Stomach (tissue), 9 donors: ENCODE data around the gene GAK. TPM values are rescaled to one million over a fixed set of nuclear protein-coding genes. Genes with fewer than 3 reads are reported as not detected.

Experiments used
- DNase-seq, 2 donors: peaks; one replicate each; pipeline versions ENCODE4 v3.0.0 to v3.0.0-alpha.2; 2013 to 2019
- H3K27ac ChIP-seq, 5 donors: fragments of 200-600 bp in 4 of 5; sonication (generic) in 4 of 5; one replicate each; pipeline ENCODE4 v1.5.1; 2013 to 2019; ENCODE audit warnings: mild to moderate bottlenecking in 1 of 5, moderate library complexity in 1 of 5
- H3K27me3 ChIP-seq, 3 donors: fragments of 200-600 bp; sonication (generic); one replicate each; pipeline ENCODE4 v1.5.1; 2017 to 2019; ENCODE audit warnings: mixed run types in 1 of 3
- H3K36me3 ChIP-seq, 4 donors: fragments of 200-600 bp; sonication (generic); 1 replicate in 3 of 4; 2 replicates in 1 of 4; pipeline ENCODE4 v1.5.1; 2016 to 2019
- H3K4me1 ChIP-seq, 4 donors: fragments of 200-600 bp; sonication (generic); one replicate each; pipeline ENCODE4 v1.5.1; 2016 to 2019
- H3K4me3 ChIP-seq, 4 donors: fragments of 200-600 bp; sonication (generic) in 3 of 4; one replicate each; pipeline ENCODE4 v1.5.1; 2016 to 2019; ENCODE audit warnings: mild to moderate bottlenecking in 1 of 4
- H3K9me3 ChIP-seq, 4 donors: fragments of 200-600 bp; sonication (generic); one replicate each; pipeline ENCODE4 v1.5.1; 2016 to 2019
- CTCF ChIP-seq, 7 experiments: fragments of 450-650 bp in 4 of 7; fragments of 200-600 bp in 3 of 7; sonication (generic) in 3 of 7; IDR thresholded peaks; one replicate each; pipeline ENCODE4 v1.5.1; 2016 to 2019; ENCODE audit warnings: antibody characterized with exemption in 7 of 7, control low read depth in 2 of 7, mild to moderate bottlenecking in 1 of 7
- EP300 ChIP-seq: sonication (generic); formaldehyde crosslinking; IDR thresholded peaks from one replicate; pipeline ENCODE4 v1.6.1; 2017; ENCODE audit warnings: antibody characterized with exemption
- POLR2A ChIP-seq, 4 donors: fragments of 450-650 bp; IDR thresholded peaks; one replicate each; pipeline ENCODE4 v1.6.1; 2016; ENCODE audit warnings: antibody characterized with exemption in 4 of 4, control low read depth in 2 of 4, mild to moderate bottlenecking in 1 of 4, moderate library complexity in 1 of 4
- POLR2AphosphoS5 ChIP-seq, 3 donors: sonication (generic); formaldehyde crosslinking; IDR thresholded peaks; one replicate each; pipeline ENCODE4 v1.6.1; 2016; ENCODE audit warnings: antibody characterized with exemption in 3 of 3
- WGBS, 5 donors: extraction: QIAGEN DNeasy Blood & Tissue Kit in 3 of 5; methylation state at CpG; one replicate each; pipeline versions ENCODE4 v1.1.5 to v1.1.7; 2013 to 2018; 5-methylcytosine and 5-hydroxymethylcytosine counted together
- intact Hi-C: fragments of 100-400 bp; cut with DNase I; formaldehyde crosslinking; loops from one replicate; pipeline ENCODE4 v1.15.1; 2023; ENCODE audit warnings: low total_unique reads
- polyA plus RNA-seq, 3 donors: library from polyadenylated mRNA; stranded (reverse); fragments of 200-250 nt; gene quantifications; one replicate each; pipeline ENCODE4 v1.2.3, GENCODE V29; 2013
- total RNA-seq, 5 donors: library from RNA; depleted of rRNA; stranded (reverse); fragments of >200 nt; gene quantifications; one replicate each; pipeline versions ENCODE4 v1.1.0 to v1.2.3, GENCODE V29; 2014 to 2016
- donor health status: healthy with polysubstance abuse.
- donor health status: Bipolar disorder and iron deficiency.
- donor health status: healthy.

Gene GAK
- total and polyA plus RNA-seq, 8 donors: 71.8 to 503 (median 157) TPM

GRCh38 chr4:913280-913618, 18.9 kb downstream of the GAK start:
- Histone ChIP-seq H3K4me1 (peaks cover 12 to 24% (median 15%) of the 10 kb centered on the region in 4 donors), H3K27ac (peak overlapping the region in 1 of 5 donors; percentile 17), H3K27me3 (no peaks in the 10 kb centered on the region), H3K9me3 (no peaks in the 10 kb centered on the region), H3K4me3 (no peak overlapping the region), H3K36me3 (peaks cover 30 to 53% (median 51%) of the 10 kb centered on the region in 4 donors)
- no peak for DNase-seq
- intact Hi-C loops: no loop called here
- WGBS, 5 donors: 86 to 95% (median 91%) methylated on average over 4 of the region's 4 CpGs
- TF ChIP-seq EP300: no peak

- WGBS, 5 donors: 70 to 82% (median 80%) methylated on average over 19 of the region's 19 CpGs
- H3K27ac ChIP-seq: peak overlapping the region in 2 of 5 donors; percentile 59 to 74
- peaks cover 12 to 24% (median 15%) of the 10 kb centered on the region in 4 donors for H3K4me1 ChIP-seq
- no peak for TF ChIP-seq EP300
- intact Hi-C loops: no loop called here
- H3K9me3 ChIP-seq: no peaks in the 10 kb centered on the region
- H3K27me3 ChIP-seq: no peaks in the 10 kb centered on the region
- DNase-seq: no peak
- no peak overlapping the region for H3K4me3 ChIP-seq
- H3K36me3 ChIP-seq: peaks cover 34 to 59% (median 56%) of the 10 kb centered on the region in 4 donors
These were observed 19.4 kb downstream of the GAK start for GRCh38 chr4:912548-913279.

GRCh38 chr4:911871-912490, 20.1 kb downstream of the GAK start:
- Histone ChIP-seq H3K4me3 (no peak overlapping the region), H3K27ac (peak overlapping the region in 2 of 5 donors; percentile 59 to 74), H3K36me3 (peaks cover 36 to 66% (median 63%) of the 10 kb centered on the region in 4 donors), H3K9me3 (no peaks in the 10 kb centered on the region), H3K27me3 (no peaks in the 10 kb centered on the region), H3K4me1 (peaks cover 12 to 24% (median 15%) of the 10 kb centered on the region in 4 donors)
- no peak for TF ChIP-seq POLR2AphosphoS5 (IDR thresholded peaks at IDR 0.05)
- TF ChIP-seq EP300: no peak
- TF ChIP-seq CTCF (IDR thresholded peaks at IDR 0.05): no peak
- TF ChIP-seq POLR2A (IDR thresholded peaks at IDR 0.05): no peak
- intact Hi-C loops: no loop called here
- no peak for DNase-seq
- WGBS, 5 donors: 86 to 92% (median 89%) methylated on average over 27 to 29 of the region's 29 CpGs

- H3K9me3 ChIP-seq: no peaks in the 10 kb centered on the region
- TF ChIP-seq POLR2AphosphoS5 (IDR thresholded peaks at IDR 0.05) (no peak), POLR2A (IDR thresholded peaks at IDR 0.05) (no peak), EP300 (no peak), CTCF (IDR thresholded peaks at IDR 0.05) (no peak)
- peak overlapping the region in 1 of 5 donors; percentile 74 for H3K27ac ChIP-seq
- peaks cover 11 to 20% (median 13%) of the 10 kb centered on the region in 4 donors for H3K4me1 ChIP-seq
- DNase-seq: no peak
- H3K27me3 ChIP-seq: no peaks in the 10 kb centered on the region
- WGBS, 5 donors: 95 to 97% (median 96%) methylated on average over 18 to 23 of the region's 23 CpGs
- peaks cover 36 to 73% (median 68%) of the 10 kb centered on the region in 4 donors for H3K36me3 ChIP-seq
- intact Hi-C loops: no loop called here
- H3K4me3 ChIP-seq: no peak overlapping the region
These were observed 20.8 kb downstream of the GAK start for GRCh38 chr4:911221-911751.

- H3K4me1 ChIP-seq: peaks cover 5 to 13% (median 7%) of the 10 kb centered on the region in 4 donors
- WGBS, 5 donors: 95 to 97% (median 97%) methylated on average over 18 to 26 of the region's 26 CpGs
- no peak overlapping the region for H3K27ac ChIP-seq
- TF ChIP-seq POLR2AphosphoS5 (IDR thresholded peaks at IDR 0.05) (no peak), POLR2A (IDR thresholded peaks at IDR 0.05) (no peak)
- no peaks in the 10 kb centered on the region for H3K27me3 ChIP-seq
- peaks cover 36 to 81% (median 72%) of the 10 kb centered on the region in 4 donors for H3K36me3 ChIP-seq
- no peak for DNase-seq
- intact Hi-C loops: no loop called here
- H3K4me3 ChIP-seq: no peak overlapping the region
- no peaks in the 10 kb centered on the region for H3K9me3 ChIP-seq
These were observed 21.6 kb downstream of the GAK start for GRCh38 chr4:910366-911091.
